T-helper 2 cell treated with Interferon-gamma antibody and Interleukin-4, amounts not matched to agents 5 μg/mL and 100 μg/mL, for 36 hours (primary cell): ENCODE data around the gene MARK3.
A peak's percentile ranks its signal among the peaks of the same experiment; 100 is the strongest.
"Not testable (repeated sequence)": the region's sequence is repeated elsewhere in the genome, so short reads cannot be mapped to it uniquely, and the experiment has no call there.

ENCODE experiments used
- DNase-seq: peaks from one replicate; pipeline ENCODE4 v3.0.0; 2021; ENCODE audit warnings: low spot score
- H3K27ac Mint-ChIP-seq: one replicate; pipeline ENCODE4 v1.8.0; 2021; ENCODE audit warnings: mild to moderate bottlenecking, mixed read lengths
- H3K27me3 Mint-ChIP-seq: one replicate; pipeline ENCODE4 v1.8.0; 2021; ENCODE audit warnings: low read depth, mixed read lengths
- H3K36me3 Mint-ChIP-seq: one replicate; pipeline ENCODE4 v1.8.0; 2021; ENCODE audit warnings: low read depth, mixed read lengths
- H3K4me1 Mint-ChIP-seq: one replicate; pipeline ENCODE4 v1.8.0; 2021; ENCODE audit warnings: low read depth, mixed read lengths
- H3K4me3 Mint-ChIP-seq: one replicate; pipeline ENCODE4 v1.8.0; 2022; ENCODE audit warnings: mild to moderate bottlenecking, moderate library complexity, mixed read lengths
- H3K9me3 Mint-ChIP-seq: one replicate; pipeline ENCODE4 v1.8.0; 2021; ENCODE audit warnings: mixed read lengths

MARK3 gene

DNA sequence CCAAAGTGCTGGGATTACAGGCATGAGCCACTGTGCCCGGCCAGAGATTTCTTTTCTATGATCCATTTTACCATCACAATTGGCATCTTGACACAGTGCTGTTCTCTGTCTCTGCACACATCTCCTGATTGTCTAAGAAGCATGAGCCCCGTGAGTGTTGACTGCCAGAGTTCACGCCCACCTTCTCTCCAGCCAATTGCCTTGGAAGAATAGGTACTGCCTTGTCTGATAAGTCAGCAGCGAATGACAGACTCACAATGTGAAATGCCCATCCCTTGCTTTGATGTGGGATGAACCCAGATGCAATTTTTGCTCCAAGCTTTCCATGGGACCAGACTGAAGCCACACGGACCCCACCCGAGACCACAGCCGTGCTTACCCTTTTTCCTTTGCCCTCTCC, 31.9 kb upstream of the MARK3 start:
- Mint-ChIP-seq H3K36me3 (no peaks in the 10 kb centered on the region), H3K4me1 (peaks cover 10% of the 10 kb centered on the region), H3K9me3 (no peaks in the 10 kb centered on the region), H3K27ac (no peak overlapping the region), H3K27me3 (peaks cover 10% of the 10 kb centered on the region), H3K4me3 (no peak overlapping the region)
- no peak for DNase-seq

DNA sequence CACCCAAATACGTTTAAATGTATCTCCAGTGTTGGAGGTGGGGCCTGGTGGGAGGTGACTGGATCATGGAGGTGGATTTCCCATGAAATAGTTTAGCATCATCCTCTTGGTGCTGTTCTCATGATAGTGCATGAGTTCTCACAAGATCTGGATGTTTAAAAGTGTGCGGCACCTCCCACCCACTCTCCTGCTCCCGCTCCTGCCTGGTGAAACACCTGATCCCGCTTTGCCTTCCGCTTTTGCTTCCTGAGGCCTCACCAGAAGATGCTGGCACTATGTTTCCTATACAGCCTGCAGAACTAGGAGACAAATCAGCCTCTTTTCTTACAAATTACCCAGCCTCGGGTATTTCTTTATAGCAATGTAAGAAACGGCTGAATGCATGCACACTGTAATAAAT, 31.1 kb upstream of the MARK3 start:
- Mint-ChIP-seq H3K4me3 (no peak overlapping the region), H3K27me3 (peaks cover 10% of the 10 kb centered on the region), H3K27ac (no peak overlapping the region), H3K9me3 (no peaks in the 10 kb centered on the region), H3K4me1 (peaks cover 10% of the 10 kb centered on the region), H3K36me3 (no peaks in the 10 kb centered on the region)
- no peak for DNase-seq

DNA sequence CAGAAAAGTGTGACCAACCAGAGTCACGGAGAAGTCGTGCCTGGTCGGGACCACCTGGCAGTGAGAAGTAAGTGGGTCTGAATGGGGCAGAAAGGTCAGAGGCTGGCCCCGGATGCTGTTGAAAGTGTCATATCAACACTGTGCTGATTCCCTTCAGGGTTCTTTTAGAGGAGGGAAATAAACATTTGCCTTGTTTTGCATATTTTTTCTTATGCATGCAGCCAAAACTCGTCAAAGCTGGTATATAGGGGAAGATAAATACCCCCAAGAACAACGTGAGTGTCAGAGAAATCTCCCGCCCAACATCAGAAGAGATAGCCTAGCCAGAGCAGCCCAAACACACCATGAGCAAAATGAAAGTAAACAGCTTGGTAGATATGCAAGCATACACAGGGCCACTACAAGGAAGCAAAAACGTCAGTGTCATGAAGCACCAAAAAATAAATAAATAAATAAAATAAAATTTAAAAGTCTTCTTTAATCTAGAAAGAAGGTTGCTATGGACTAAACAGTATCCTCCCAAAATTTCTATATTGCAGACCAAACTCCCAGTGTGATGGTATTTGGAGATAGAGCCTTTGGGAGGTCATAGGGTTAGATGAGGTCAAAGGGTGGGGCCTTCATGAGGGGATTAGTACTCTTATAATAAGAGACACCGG, 29.1 kb upstream of the MARK3 start:
- H3K4me1 Mint-ChIP-seq, result peaks cover 10% of the 10 kb centered on the region
- DNase-seq, result no peak
- peaks cover 10% of the 10 kb centered on the region for H3K27me3 Mint-ChIP-seq
- peak overlapping the region; percentile 41 for H3K4me3 Mint-ChIP-seq
- peaks cover 7% of the 10 kb centered on the region for H3K9me3 Mint-ChIP-seq
- H3K27ac Mint-ChIP-seq, result no peak overlapping the region
- H3K36me3 Mint-ChIP-seq, result no peaks in the 10 kb centered on the region

DNA sequence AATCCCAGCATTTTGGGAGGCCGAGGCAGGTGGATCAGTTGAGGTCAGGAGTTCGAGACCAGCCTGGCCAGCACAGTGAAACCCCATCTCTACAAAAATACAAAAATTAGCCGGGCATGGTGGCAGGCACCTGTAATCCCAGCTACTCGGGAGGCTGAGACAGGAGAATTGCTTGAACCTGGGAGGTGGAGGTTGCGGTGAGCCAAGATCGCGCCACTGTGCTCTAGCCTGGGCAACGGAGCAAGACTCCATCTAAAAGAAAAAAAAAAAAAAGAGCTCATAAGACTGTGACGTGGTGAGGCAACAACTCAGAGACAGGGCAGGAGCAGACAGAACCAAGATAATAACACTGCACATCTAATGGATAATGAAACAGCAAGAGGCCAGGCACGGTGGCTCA, 27.7 kb upstream of the MARK3 start:
- H3K27ac Mint-ChIP-seq, H3K4me3 Mint-ChIP-seq, DNase-seq, H3K36me3 Mint-ChIP-seq, H3K27me3 Mint-ChIP-seq: not testable (repeated sequence)
- Mint-ChIP-seq H3K9me3 (peaks cover 16% of the 10 kb centered on the region), H3K4me1 (peaks cover 12% of the 10 kb centered on the region)

DNA sequence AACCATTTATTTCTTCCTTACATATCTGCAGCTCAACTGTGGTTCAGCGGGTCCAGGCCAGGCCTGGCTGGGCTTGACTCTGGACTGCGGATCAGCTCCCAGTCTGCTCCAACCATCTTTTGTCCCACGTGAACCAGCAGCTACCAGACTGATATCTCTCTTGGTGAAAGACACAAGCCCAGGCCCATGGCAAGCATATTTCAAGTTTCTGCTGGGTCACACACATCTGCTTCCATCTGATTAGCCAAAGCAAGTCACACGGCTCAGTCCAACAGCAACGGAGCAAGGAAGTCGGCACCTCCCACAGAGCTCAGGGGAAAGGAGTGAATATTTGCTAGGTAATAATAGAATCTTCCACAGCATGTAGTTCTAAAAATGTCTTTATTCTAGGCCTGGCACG, 24.7 kb upstream of the MARK3 start:
- Mint-ChIP-seq H3K36me3 (peaks cover 4% of the 10 kb centered on the region), H3K9me3 (peaks cover 31% of the 10 kb centered on the region), H3K4me3 (no peak overlapping the region), H3K27me3 (no peaks in the 10 kb centered on the region), H3K4me1 (peaks cover 12% of the 10 kb centered on the region), H3K27ac (no peak overlapping the region)
- no peak for DNase-seq

DNA sequence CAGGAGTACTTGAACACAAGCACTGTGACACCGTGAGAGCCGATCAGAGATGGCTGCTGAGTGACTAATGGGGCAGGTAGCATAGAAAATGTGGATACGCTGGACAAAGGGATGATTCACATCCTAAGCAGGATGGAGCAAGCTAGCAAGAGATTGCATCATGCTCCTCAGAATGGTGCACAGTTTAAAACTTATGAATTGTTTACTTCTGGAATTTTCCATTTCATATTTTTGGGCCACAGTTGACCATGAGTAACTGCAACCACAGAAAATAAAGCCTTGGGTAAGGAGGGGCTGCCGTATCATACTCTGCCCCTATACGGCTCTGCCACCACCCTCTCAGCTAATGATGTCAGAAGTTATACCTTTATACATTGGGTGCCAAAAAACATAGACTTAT, 23.3 kb upstream of the MARK3 start:
- Mint-ChIP-seq H3K36me3 (peaks cover 4% of the 10 kb centered on the region), H3K9me3 (peaks cover 31% of the 10 kb centered on the region), H3K27ac (no peak overlapping the region), H3K27me3 (no peaks in the 10 kb centered on the region), H3K4me3 (no peak overlapping the region), H3K4me1 (peaks cover 4% of the 10 kb centered on the region)
- DNase-seq, result no peak

DNA sequence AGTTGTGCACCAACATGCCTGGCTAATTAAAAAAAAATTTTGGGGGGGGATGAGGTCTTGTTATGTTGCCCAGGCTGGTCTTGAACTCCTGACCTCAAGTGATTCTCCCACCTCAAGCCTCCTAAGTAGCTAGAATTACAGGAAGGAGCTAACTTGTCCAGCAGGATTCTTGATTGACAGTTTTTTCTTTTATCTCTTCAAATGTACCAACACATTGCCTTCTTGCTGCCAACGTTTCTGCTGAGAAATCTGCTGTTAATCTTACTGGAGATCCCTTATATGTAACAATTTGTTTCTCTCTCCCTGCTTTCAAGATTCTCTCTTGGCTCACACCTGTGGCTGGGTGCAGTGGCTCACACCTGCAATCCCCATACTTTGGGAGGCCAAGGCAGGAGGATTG, 22.4 kb upstream of the MARK3 start:
- peaks cover 4% of the 10 kb centered on the region for H3K36me3 Mint-ChIP-seq
- H3K9me3 Mint-ChIP-seq, result peaks cover 31% of the 10 kb centered on the region
- no peak overlapping the region for H3K27ac Mint-ChIP-seq
- peaks cover under 1% of the 10 kb centered on the region for H3K27me3 Mint-ChIP-seq
- no peak for DNase-seq
- peaks cover 2% of the 10 kb centered on the region for H3K4me1 Mint-ChIP-seq
- no peak overlapping the region for H3K4me3 Mint-ChIP-seq

DNA sequence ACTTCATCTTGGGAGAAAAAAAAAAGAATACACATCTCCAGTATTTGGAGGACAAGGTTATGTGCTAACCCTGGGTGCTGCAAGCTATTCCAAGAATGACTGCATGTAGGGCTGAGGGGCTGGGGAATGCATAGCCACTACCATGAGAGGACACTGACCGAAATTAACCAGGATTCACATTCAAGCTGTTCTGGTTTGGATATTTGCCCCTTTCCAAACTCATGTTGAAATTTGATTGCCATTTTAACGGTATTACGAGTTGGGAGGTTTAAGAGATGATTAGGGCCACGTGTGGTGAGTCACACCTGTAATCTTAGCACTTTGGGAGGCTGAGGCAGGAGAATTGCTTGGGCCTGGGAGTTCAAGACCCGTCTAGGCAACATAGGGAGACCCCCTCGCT, 18.5 kb upstream of the MARK3 start:
- H3K27me3 Mint-ChIP-seq, result peaks cover 3% of the 10 kb centered on the region
- H3K36me3 Mint-ChIP-seq, result peaks cover 2% of the 10 kb centered on the region
- no peak overlapping the region for H3K4me3 Mint-ChIP-seq
- no peak for DNase-seq
- H3K27ac Mint-ChIP-seq, result no peak overlapping the region
- H3K9me3 Mint-ChIP-seq, result peaks cover 22% of the 10 kb centered on the region
- peaks cover under 1% of the 10 kb centered on the region for H3K4me1 Mint-ChIP-seq

DNA sequence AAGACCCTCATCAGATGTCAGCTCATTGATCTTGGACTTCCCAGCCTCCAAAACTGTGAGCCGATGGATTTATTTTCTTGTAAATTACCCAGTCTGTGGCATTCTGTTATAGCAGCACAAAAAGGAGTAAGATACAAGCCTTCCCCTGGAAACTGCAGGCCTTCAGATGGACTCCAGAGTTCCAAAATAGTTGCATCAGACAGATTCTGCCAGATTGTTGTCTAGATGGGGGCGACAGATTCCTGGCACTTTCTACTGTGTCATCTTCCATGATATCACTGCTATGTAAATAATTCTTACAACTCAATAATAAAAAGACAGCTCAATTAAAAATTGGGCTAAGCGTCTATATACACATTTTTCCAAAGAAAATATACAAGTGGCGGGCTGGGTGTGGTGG, 17.2 kb upstream of the MARK3 start:
- DNase-seq, result no peak
- Mint-ChIP-seq H3K4me3 (no peak overlapping the region), H3K36me3 (peaks cover 1% of the 10 kb centered on the region), H3K27ac (no peak overlapping the region), H3K9me3 (peaks cover 11% of the 10 kb centered on the region), H3K4me1 (no peaks in the 10 kb centered on the region), H3K27me3 (peaks cover 3% of the 10 kb centered on the region)

DNA sequence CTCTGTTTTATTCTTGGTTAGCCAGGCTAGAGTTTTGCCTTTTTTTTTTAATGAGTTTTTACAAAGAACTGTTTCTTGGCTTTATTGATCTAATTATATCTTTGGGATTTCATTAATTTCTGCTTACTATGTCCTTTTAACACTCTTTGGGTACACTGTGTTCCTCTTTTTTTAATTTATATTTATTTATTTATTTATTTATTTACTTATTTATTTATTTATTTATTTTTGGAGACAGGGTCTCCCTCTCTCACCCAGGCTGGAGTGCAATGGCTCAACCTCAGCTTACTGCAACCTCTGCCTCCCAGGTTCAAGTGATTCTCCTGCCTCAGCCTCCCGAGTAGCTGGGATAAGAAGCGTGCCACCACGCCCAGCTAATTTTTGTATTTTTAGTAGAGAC, 15.1 kb upstream of the MARK3 start:
- Mint-ChIP-seq H3K4me1 (no peaks in the 10 kb centered on the region), H3K4me3 (no peak overlapping the region), H3K27me3 (peaks cover 3% of the 10 kb centered on the region), H3K9me3 (no peaks in the 10 kb centered on the region), H3K36me3 (no peaks in the 10 kb centered on the region), H3K27ac (no peak overlapping the region)
- no peak for DNase-seq

DNA sequence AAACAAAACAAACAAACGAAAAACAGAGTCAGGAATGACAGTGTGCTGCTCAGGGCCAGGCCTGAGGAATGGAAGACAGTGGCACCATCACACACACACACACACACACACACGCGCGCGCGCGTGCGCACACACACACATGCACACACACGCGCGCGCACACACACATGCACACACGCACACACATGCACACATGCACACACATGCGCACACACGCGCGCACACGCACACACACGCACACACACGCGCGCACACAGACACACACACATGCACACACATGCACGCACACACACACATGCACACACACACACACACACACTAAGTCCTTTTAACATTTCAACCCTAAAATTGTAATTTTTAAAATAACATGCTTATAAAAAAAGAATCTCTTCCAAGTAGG, 13.2 kb upstream of the MARK3 start:
- Mint-ChIP-seq H3K36me3 (no peaks in the 10 kb centered on the region), H3K4me3 (no peak overlapping the region), H3K27ac (no peak overlapping the region), H3K4me1 (no peaks in the 10 kb centered on the region), H3K27me3 (peaks cover 6% of the 10 kb centered on the region), H3K9me3 (no peaks in the 10 kb centered on the region)
- no peak for DNase-seq

DNA sequence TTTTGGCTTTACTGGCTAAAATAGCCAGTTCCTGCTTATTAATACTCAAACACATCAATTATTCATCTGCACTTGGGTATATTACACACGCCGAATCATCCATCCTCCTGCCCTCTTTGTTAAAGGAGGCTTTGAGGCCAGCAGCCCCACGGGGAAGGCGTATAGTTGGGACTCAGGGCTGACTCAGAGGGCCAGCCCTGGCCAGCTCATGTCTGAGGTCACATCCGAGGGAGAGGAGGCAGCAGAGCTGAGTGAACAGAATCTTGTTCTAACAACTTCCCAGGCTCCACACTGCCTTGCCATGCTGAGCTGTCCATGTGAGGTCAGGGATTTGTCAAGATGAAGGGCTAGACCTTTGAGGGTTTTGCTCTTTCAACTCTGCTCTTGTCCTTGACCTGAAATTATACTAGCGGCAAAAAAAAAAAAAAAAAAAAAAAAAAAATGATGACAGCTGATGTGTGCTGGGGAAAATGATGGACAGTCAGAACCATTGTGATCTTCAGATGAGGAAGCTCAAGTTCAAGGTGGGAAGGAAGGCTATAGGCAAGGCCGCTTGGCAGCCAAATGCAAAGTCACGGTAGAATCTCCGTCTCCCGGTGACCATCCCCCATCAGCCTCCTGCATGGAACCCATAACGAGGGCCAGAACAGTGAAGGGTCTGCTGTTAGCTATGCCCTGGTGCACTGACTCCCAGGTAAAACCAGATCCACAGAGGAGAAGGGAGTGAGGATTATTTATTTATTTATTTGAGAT, 12.5 kb upstream of the MARK3 start:
- Mint-ChIP-seq H3K4me1 (no peaks in the 10 kb centered on the region), H3K9me3 (no peaks in the 10 kb centered on the region), H3K4me3 (no peak overlapping the region), H3K27ac (no peak overlapping the region), H3K27me3 (peaks cover 6% of the 10 kb centered on the region), H3K36me3 (no peaks in the 10 kb centered on the region)
- no peak for DNase-seq

DNA sequence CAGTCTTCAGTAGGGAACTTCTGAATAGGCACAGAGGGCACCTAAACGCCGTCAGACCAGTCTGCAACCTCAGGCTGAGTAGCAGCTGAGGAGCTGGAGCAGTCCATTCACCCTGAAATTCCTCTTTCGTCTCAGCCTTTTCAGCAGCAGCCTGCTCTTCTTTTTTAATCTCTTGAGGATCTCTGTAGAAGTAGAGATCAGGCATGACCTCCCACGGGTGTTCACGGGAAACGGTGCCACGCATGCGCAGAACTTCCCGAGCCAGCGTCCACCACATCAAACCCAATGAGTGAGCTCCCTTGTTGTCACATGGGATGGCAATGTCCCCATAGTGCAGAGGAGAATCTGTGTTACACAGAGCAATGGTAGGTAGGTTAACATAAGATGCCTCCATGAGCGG, 11.1 kb upstream of the MARK3 start:
- no peak overlapping the region for H3K4me3 Mint-ChIP-seq
- no peak for DNase-seq
- no peak overlapping the region for H3K27ac Mint-ChIP-seq
- H3K9me3 Mint-ChIP-seq, result no peaks in the 10 kb centered on the region
- H3K27me3 Mint-ChIP-seq, result peaks cover 2% of the 10 kb centered on the region
- H3K4me1 Mint-ChIP-seq, result no peaks in the 10 kb centered on the region
- no peaks in the 10 kb centered on the region for H3K36me3 Mint-ChIP-seq

DNA sequence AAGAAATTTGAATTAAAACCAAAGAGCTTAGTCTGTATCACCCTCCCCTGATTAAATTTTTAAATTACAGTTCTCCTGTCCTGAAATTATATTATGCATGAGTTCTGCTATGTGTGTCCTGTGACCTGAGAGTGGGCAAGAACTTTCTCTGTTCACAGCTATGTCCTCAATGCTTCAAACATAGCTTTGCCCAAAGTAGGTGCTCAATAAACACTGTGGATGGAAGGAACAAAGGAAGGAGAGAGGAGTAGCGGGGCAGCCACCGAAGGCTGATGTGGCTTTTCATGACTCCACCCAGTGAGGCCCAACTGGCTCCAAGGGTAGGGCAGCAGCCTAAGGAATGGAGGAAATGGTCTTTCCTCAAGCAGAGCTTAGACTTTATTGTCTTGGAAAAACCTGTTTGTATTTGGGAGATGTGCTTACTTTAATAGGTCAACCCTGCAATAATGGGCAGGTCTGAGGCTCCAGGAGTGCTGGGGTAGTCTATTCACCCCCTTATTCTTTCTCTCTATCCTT, 7.6 kb upstream of the MARK3 start:
- Mint-ChIP-seq H3K4me3 (no peak overlapping the region), H3K27me3 (peaks cover 11% of the 10 kb centered on the region), H3K9me3 (no peaks in the 10 kb centered on the region), H3K27ac (no peak overlapping the region), H3K36me3 (no peaks in the 10 kb centered on the region), H3K4me1 (peaks cover 5% of the 10 kb centered on the region)
- DNase-seq, result no peak
